HepG2 (cell line): ENCODE data around the gene FAM168A. TPM values are rescaled to one million over a fixed set of nuclear protein-coding genes. Genes with fewer than 3 reads are reported as not detected.

ENCODE experiments used
- ATAC-seq: fragments of 200-7000 bp; cut with Tn5 transposase; 3 replicates; pipeline ENCODE4 v1.9.1; 2020; ENCODE audit warnings: mild to moderate bottlenecking, moderate library complexity
- BruUV-seq: library from RNA; stranded (reverse); fragments of 400-500 nt; replicated peaks from 2 replicates; lab custom pipeline; 2021; lab: Mats Ljungman, UMichigan
- CTCF ChIA-PET: fragments of 300-600 bp; formaldehyde crosslinking; extraction: SDS; loops from one replicate; lab custom pipeline; 2021; ENCODE audit warnings: low total read pairs, inconsistent platforms, low intra/inter-chr PET ratio; lab: Yijun Ruan, JAX
- POLR2A ChIA-PET: fragments of 350-600 bp; sonication (Branson Sonifier 250); formaldehyde crosslinking; loops from one replicate; lab custom pipeline; 2020; ENCODE audit warnings: antibody characterized with exemption, inconsistent platforms; lab: Yijun Ruan, JAX
- DNase-seq: peaks from one replicate; pipeline ENCODE4 v3.0.0-alpha.2; 2015; ENCODE audit warnings: low spot score
- FAIRE-seq: peaks from 3 replicates; lab custom pipeline; 2011; peaks lifted over from hg19 to GRCh38; lab: Jason Lieb, UNC
- H2AFZ ChIP-seq: one replicate; pipeline ENCODE4 v1.6.1; 2011; ENCODE audit warnings: low read length, inconsistent platforms
- H3K27ac ChIP-seq: fragments of 300-600 bp; 3 replicates; pipeline ENCODE4 v1.8.0; 2011; ENCODE audit warnings: mixed run types, mild to moderate bottlenecking, mixed read lengths, low read length, inconsistent platforms; ENCODE audit not compliant: insufficient read depth; ENCODE audit errors: extremely low read length
- H3K27me3 ChIP-seq, 2 experiments: fragments of 200-600 bp in 1 of 2; 2 replicates in 1 of 2; 3 replicates in 1 of 2; pipeline versions ENCODE4 v1.6.0 to v1.8.0; 2011; ENCODE audit warnings: low read length in 2 of 2, mild to moderate bottlenecking in 2 of 2, moderate library complexity in 2 of 2, inconsistent platforms in 1 of 2; ENCODE audit not compliant: insufficient read depth in 2 of 2, control insufficient read depth in 1 of 2
- H3K36me3 ChIP-seq, 2 experiments: fragments of 200-600 bp in 1 of 2; replicated peaks in 1 of 2; 2 replicates in 1 of 2; 3 replicates in 1 of 2; pipeline versions ENCODE4 v1.5.1 to v1.8.0; 2011; ENCODE audit warnings: low read length in 2 of 2, inconsistent platforms in 1 of 2; ENCODE audit not compliant: insufficient read depth in 2 of 2, control insufficient read depth in 1 of 2
- H3K4me1 ChIP-seq: 2 replicates; pipeline ENCODE4 v1.5.1; 2012; ENCODE audit warnings: low read length, inconsistent platforms; ENCODE audit not compliant: insufficient read depth
- H3K4me2 ChIP-seq: 2 replicates; pipeline ENCODE4 v1.6.0; 2011; ENCODE audit warnings: low read depth, low read length, inconsistent platforms
- H3K4me3 ChIP-seq, 3 experiments: fragments of 200-600 bp in 1 of 3; sonication (generic), shearing (Covaris generic) in 1 of 3; replicated peaks in 1 of 3; 2 replicates each; pipeline ENCODE4 v1.5.1; 2011 to 2016; ENCODE audit warnings: low read length in 3 of 3, inconsistent platforms in 2 of 3, low read depth in 2 of 3, mild to moderate bottlenecking in 2 of 3, control low read depth in 1 of 3, mixed read lengths in 1 of 3; ENCODE audit not compliant: insufficient read depth in 1 of 3
- H3K79me2 ChIP-seq: one replicate; pipeline ENCODE4 v1.6.1; 2011; ENCODE audit warnings: low read length, inconsistent platforms; ENCODE audit not compliant: insufficient read depth
- H3K9ac ChIP-seq: 2 replicates; pipeline ENCODE4 v1.6.0; 2011; ENCODE audit warnings: mild to moderate bottlenecking, low read depth, low read length, inconsistent platforms; ENCODE audit not compliant: insufficient read depth
- H3K9me3 ChIP-seq: 2 replicates; pipeline ENCODE4 v1.5.1; 2012; ENCODE audit warnings: mild to moderate bottlenecking, low read length
- H4K20me1 ChIP-seq: 2 replicates; pipeline ENCODE4 v1.6.0; 2011; ENCODE audit warnings: inconsistent platforms, mild to moderate bottlenecking, low read length, moderate library complexity; ENCODE audit not compliant: insufficient read depth
- DMAP1 ChIP-seq: IDR thresholded peaks from 2 replicates; pipeline ENCODE4 v1.6.1; 2016
- HBP1 ChIP-seq: IDR thresholded peaks from 2 replicates; pipeline ENCODE4 v1.6.1; 2016; ENCODE audit warnings: low read depth, control low read depth
- KLF12 ChIP-seq: sonication (generic); formaldehyde crosslinking; IDR thresholded peaks from 2 replicates; pipeline ENCODE4 v1.4.0; 2020; ENCODE audit warnings: missing genetic modification reagents, borderline replicate concordance
- MXD1 ChIP-seq: sonication (generic); formaldehyde crosslinking; IDR thresholded peaks from 2 replicates; pipeline ENCODE4 v1.4.0; 2020; ENCODE audit warnings: mild to moderate bottlenecking, missing genetic modification reagents
- REXO4 ChIP-seq: sonication (generic); formaldehyde crosslinking; IDR thresholded peaks from 2 replicates; pipeline ENCODE4 v1.8.0; 2022; ENCODE audit warnings: missing genetic modification reagents, mild to moderate bottlenecking, borderline replicate concordance
- RFX3 ChIP-seq: IDR thresholded peaks from 2 replicates; pipeline ENCODE4 v1.6.1; 2016; ENCODE audit warnings: missing biosample characterization, missing genetic modification reagents
- SETDB1 ChIP-seq: sonication (generic); formaldehyde crosslinking; IDR thresholded peaks from 2 replicates; pipeline ENCODE4 v1.5.1; 2020; ENCODE audit warnings: missing genetic modification reagents, mild to moderate bottlenecking, borderline replicate concordance
- SNAPC2 ChIP-seq: sonication (generic); formaldehyde crosslinking; IDR thresholded peaks from 2 replicates; pipeline ENCODE4 v1.8.1; 2022; ENCODE audit warnings: mild to moderate bottlenecking, missing genetic modification reagents
- ZNF251 ChIP-seq: sonication (generic); formaldehyde crosslinking; IDR thresholded peaks from 2 replicates; pipeline ENCODE4 v1.9.0; 2021; ENCODE audit warnings: mild to moderate bottlenecking, missing genetic modification reagents
- ZNF605 ChIP-seq: sonication (generic); formaldehyde crosslinking; IDR thresholded peaks from 2 replicates; pipeline ENCODE4 v1.8.0; 2022; ENCODE audit warnings: mild to moderate bottlenecking, missing genetic modification reagents
- ZNF776 ChIP-seq: sonication (generic); formaldehyde crosslinking; IDR thresholded peaks from 2 replicates; pipeline ENCODE4 v1.4.0; 2020; ENCODE audit warnings: mild to moderate bottlenecking, missing genetic modification reagents
- WGBS: methylation state at CpG from one replicate; pipeline ENCODE4 v1.1.6; 2017; ENCODE audit warnings: low lambda C conversion rate; 5-methylcytosine and 5-hydroxymethylcytosine counted together
- in situ Hi-C: cut with HindIII; loops from 2 replicates; pipeline ENCODE4 v1.10.0; 2017; ENCODE audit warnings: low pct_unique_long_range_greater_than_20kb; ENCODE audit not compliant: extremely low pct_ligation_motif_present
- intact Hi-C: fragments of 100-400 bp; cut with micrococcal nuclease; formaldehyde crosslinking; loops from one replicate; pipeline ENCODE4 v1.10.0; 2022; ENCODE audit not compliant: unreplicated experiment
- polyA plus RNA-seq, 8 experiments: library from polyadenylated mRNA; depleted of rRNA in 3 of 8; stranded (reverse) in 7 of 8; unstranded in 1 of 8; fragments of >200 nt; fragmentation: Illumina TruSeq in 4 of 8; extraction: Trizol in 4 of 8; gene quantifications; 2 replicates each; pipeline versions ENCODE4 v1.2.1 to v1.2.3, GENCODE V29; 2011 to 2016; ENCODE audit warnings: low read depth in 4 of 8, missing spikeins in 1 of 8, mixed read lengths in 1 of 8; ENCODE audit not compliant: insufficient read depth in 1 of 8
- total RNA-seq, 5 experiments: library from RNA; depleted of rRNA; stranded (reverse); fragments of >200 nt; fragmentation: Illumina TruSeq; extraction: Trizol; gene quantifications; 2 replicates each; pipeline ENCODE4 v1.2.3, GENCODE V29; 2016; ENCODE audit warnings: low read depth in 1 of 5
- TF ChIP-seq, protein P1 (sequence below): IDR thresholded peaks from 2 replicates; pipeline ENCODE4 v1.6.1; 2016; ENCODE audit warnings: mild to moderate bottlenecking, missing biosample characterization, missing genetic modification reagents
- TF ChIP-seq, protein P2 (sequence below): sonication (generic); formaldehyde crosslinking; IDR thresholded peaks from 2 replicates; pipeline ENCODE4 v1.4.0; 2020; ENCODE audit warnings: missing genetic modification reagents

FAM168A gene
- total and polyA plus RNA-seq, 2 of the 13 experiments (the other 11 are each of a cell fraction or from before 2014, with no cell fraction given), result 13.9 to 15.8 TPM

DNA sequence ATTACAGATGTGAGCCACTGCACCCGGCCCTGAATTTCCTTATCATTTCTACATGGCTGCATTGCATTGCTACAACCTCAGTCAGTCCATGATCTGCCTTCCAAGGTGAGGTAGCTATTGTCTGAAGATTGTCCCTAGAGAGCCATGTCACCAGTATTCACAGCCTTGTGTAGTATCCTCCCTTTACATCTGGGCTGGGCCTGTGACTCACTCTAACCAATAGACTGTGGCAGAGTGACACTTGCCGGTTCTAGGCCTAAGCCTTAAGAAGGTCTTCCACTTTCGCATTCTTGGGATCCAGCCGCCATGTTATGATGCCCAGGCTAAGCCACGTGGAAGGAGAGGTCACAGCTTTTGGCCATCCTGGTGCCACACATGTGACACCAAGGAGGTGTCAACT is 38.3 kb upstream of the FAM168A start:
- CTCF ChIA-PET, result no interaction called here
- TF ChIP-seq DMAP1 (CRISPR knock-in tag) (no peak), SNAPC2 (CRISPR knock-in tag) (no peak), REXO4 (CRISPR knock-in tag) (no peak), HBP1 (CRISPR knock-in tag) (no peak), RFX3 (CRISPR knock-in tag) (no peak), ZNF605 (CRISPR knock-in tag) (no peak), ZNF251 (CRISPR knock-in tag) (no peak), KLF12 (CRISPR knock-in tag) (no peak), ZNF776 (no peak), SETDB1 (CRISPR knock-in tag) (no peak), MXD1 (CRISPR knock-in tag) (no peak)
- TF ChIP-seq, protein P1, sequence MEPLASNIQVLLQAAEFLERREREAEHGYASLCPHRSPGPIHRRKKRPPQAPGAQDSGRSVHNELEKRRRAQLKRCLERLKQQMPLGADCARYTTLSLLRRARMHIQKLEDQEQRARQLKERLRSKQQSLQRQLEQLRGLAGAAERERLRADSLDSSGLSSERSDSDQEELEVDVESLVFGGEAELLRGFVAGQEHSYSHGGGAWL (CRISPR knock-in tag), result no peak
- TF ChIP-seq, protein P2, sequence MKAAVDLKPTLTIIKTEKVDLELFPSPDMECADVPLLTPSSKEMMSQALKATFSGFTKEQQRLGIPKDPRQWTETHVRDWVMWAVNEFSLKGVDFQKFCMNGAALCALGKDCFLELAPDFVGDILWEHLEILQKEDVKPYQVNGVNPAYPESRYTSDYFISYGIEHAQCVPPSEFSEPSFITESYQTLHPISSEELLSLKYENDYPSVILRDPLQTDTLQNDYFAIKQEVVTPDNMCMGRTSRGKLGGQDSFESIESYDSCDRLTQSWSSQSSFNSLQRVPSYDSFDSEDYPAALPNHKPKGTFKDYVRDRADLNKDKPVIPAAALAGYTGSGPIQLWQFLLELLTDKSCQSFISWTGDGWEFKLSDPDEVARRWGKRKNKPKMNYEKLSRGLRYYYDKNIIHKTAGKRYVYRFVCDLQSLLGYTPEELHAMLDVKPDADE (CRISPR knock-in tag), result no peak
- Histone ChIP-seq H3K4me1 (no peaks in the 10 kb centered on the region), H3K36me3 (no peaks in the 10 kb centered on the region), H2AFZ (no peak overlapping the region), H3K4me2 (no peak overlapping the region), H3K4me3 (no peak overlapping the region), H3K27me3 (no peaks in the 10 kb centered on the region), H3K9ac (no peak overlapping the region), H3K27ac (no peak overlapping the region), H4K20me1 (no peaks in the 10 kb centered on the region), H3K9me3 (no peaks in the 10 kb centered on the region), H3K79me2 (no peaks in the 10 kb centered on the region)
- in situ Hi-C loops (no loop called here), intact Hi-C loops (no loop called here)
- DNase-seq (no peak), ATAC-seq (no peak), FAIRE-seq (no peak)
- POLR2A ChIA-PET, result no interaction called here
- WGBS, result 74% methylated on average over 5 of the region's 5 CpGs
- BruUV-seq, result no TSS peak
